HG03442 (cell line): ENCODE measurements around the gene MYCBP2.
"Not testable (repeated sequence)": the region's sequence is repeated elsewhere in the genome, so short reads cannot be mapped to it uniquely, and the experiment has no call there.

ENCODE experiments used
- ATAC-seq: cut with Tn5 transposase; IDR thresholded peaks from one replicate; pipeline ENCODE4 v1.9.1; 2021; ENCODE audit warnings: mild to moderate bottlenecking, moderate library complexity; ENCODE audit not compliant: unreplicated experiment

MYCBP2 gene

GRCh38 chr13:77299587-77299986 is 27.3 kb downstream of the MYCBP2 start:
- no peak for ATAC-seq

- ATAC-seq: peak; percentile 68
These were observed 28.5 kb downstream of the MYCBP2 start for GRCh38 chr13:77298426-77298825.

- no peak for ATAC-seq
These were observed 35.1 kb downstream of the MYCBP2 start for GRCh38 chr13:77291774-77292173.

GRCh38 chr13:77290342-77290741 is 36.6 kb downstream of the MYCBP2 start:
- no peak for ATAC-seq

GRCh38 chr13:77289851-77290250 is 37.0 kb downstream of the MYCBP2 start:
- no peak for ATAC-seq

GRCh38 chr13:77285632-77286031 is 41.3 kb downstream of the MYCBP2 start:
- ATAC-seq: not testable (repeated sequence)

GRCh38 chr13:77285098-77285497 is 41.8 kb downstream of the MYCBP2 start:
- ATAC-seq: no peak

GRCh38 chr13:77274126-77274525 is 52.8 kb downstream of the MYCBP2 start:
- ATAC-seq: no peak

- ATAC-seq: no peak
These were observed 57.8 kb downstream of the MYCBP2 start for GRCh38 chr13:77269141-77269540.

- ATAC-seq: no peak
These were observed 59.5 kb downstream of the MYCBP2 start for GRCh38 chr13:77267362-77267761.

GRCh38 chr13:77265336-77265735 is 61.6 kb downstream of the MYCBP2 start:
- no peak for ATAC-seq

- no peak for ATAC-seq
These were observed 64.7 kb downstream of the MYCBP2 start for GRCh38 chr13:77262198-77262597.

GRCh38 chr13:77250975-77251374 is 75.9 kb downstream of the MYCBP2 start:
- no peak for ATAC-seq

GRCh38 chr13:77245224-77245623 is 81.7 kb downstream of the MYCBP2 start:
- ATAC-seq: not testable (repeated sequence)

GRCh38 chr13:77239312-77239711 is 87.6 kb downstream of the MYCBP2 start:
- no peak for ATAC-seq

- ATAC-seq: no peak
These were observed 91.4 kb downstream of the MYCBP2 start for GRCh38 chr13:77235456-77236022.

- no peak for ATAC-seq
These were observed 93.7 kb downstream of the MYCBP2 start for GRCh38 chr13:77233159-77233558.

GRCh38 chr13:77230560-77230959 is 96.3 kb downstream of the MYCBP2 start:
- no peak for ATAC-seq

GRCh38 chr13:77225946-77226345 is 100.9 kb downstream of the MYCBP2 start:
- ATAC-seq: no peak

- peak; percentile 54 for ATAC-seq
These were observed 104.0 kb downstream of the MYCBP2 start for GRCh38 chr13:77222909-77223308.

- ATAC-seq: no peak
These were observed 104.7 kb downstream of the MYCBP2 start for GRCh38 chr13:77222000-77222690.

- no peak for ATAC-seq
These were observed 107.5 kb downstream of the MYCBP2 start for GRCh38 chr13:77219401-77219800.

GRCh38 chr13:77218274-77218673 is 108.6 kb downstream of the MYCBP2 start:
- ATAC-seq: no peak
